Suprapubic skin (tissue), 4 donors: ENCODE results near the gene NAT9. TPM values are rescaled to one million over a fixed set of nuclear protein-coding genes. Genes with fewer than 3 reads are reported as not detected.

Experiments used
- DNase-seq, 2 donors: peaks; one replicate each; pipeline ENCODE4 v3.0.0-alpha.2; 2019; ENCODE audit warnings: low spot score in 2 of 2
- H3K27ac ChIP-seq: fragments of 200-600 bp; sonication (generic); one replicate; pipeline ENCODE4 v1.5.1; 2019
- H3K27me3 ChIP-seq: fragments of 200-600 bp; sonication (generic); one replicate; pipeline ENCODE4 v1.5.1; 2019
- H3K36me3 ChIP-seq: fragments of 200-600 bp; sonication (generic); one replicate; pipeline ENCODE4 v1.5.1; 2019
- H3K4me1 ChIP-seq: fragments of 200-600 bp; sonication (generic); one replicate; pipeline ENCODE4 v1.5.1; 2019
- H3K4me3 ChIP-seq: fragments of 200-600 bp; sonication (generic); one replicate; pipeline ENCODE4 v1.5.1; 2019; ENCODE audit warnings: mild to moderate bottlenecking
- H3K9me3 ChIP-seq: fragments of 200-600 bp; sonication (generic); one replicate; pipeline ENCODE4 v1.5.1; 2019
- CTCF ChIP-seq, 2 donors: fragments of 200-600 bp in 1 of 2; fragments of 450-650 bp in 1 of 2; sonication (generic) in 1 of 2; IDR thresholded peaks; one replicate each; pipeline ENCODE4 v1.5.1; 2016 to 2019; ENCODE audit warnings: antibody characterized with exemption in 2 of 2, mild to moderate bottlenecking in 1 of 2, moderate library complexity in 1 of 2
- EP300 ChIP-seq: sonication (generic); formaldehyde crosslinking; IDR thresholded peaks from one replicate; pipeline ENCODE4 v1.6.1; 2017; ENCODE audit warnings: antibody characterized with exemption
- POLR2A ChIP-seq, 2 donors: fragments of 450-650 bp; IDR thresholded peaks; one replicate each; pipeline ENCODE4 v1.6.1; 2017; ENCODE audit warnings: antibody characterized with exemption in 2 of 2, mild to moderate bottlenecking in 2 of 2, moderate library complexity in 2 of 2
- POLR2AphosphoS5 ChIP-seq, 3 donors: sonication (generic); formaldehyde crosslinking; IDR thresholded peaks; one replicate each; pipeline ENCODE4 v1.6.1; 2017; ENCODE audit warnings: antibody characterized with exemption in 3 of 3
- WGBS: methylation state at CpG from one replicate; pipeline ENCODE4 v1.1.5; 2018; 5-methylcytosine and 5-hydroxymethylcytosine counted together
- total RNA-seq, 4 donors: library from RNA; depleted of rRNA; stranded (reverse); fragments of >200 nt; gene quantifications; one replicate each; pipeline ENCODE4 v1.1.0, GENCODE V29; 2016

Gene NAT9
- total RNA-seq, 4 donors from 2014 or later = 21.0 to 32.7 (median 24.4) TPM

GRCh38 chr17:74796211-74796610 lies 20.1 kb upstream of the NAT9 start:
- Histone ChIP-seq H3K4me1 (peaks cover 2% of the 10 kb centered on the region), H3K36me3 (peaks cover 84% of the 10 kb centered on the region), H3K27me3 (no peaks in the 10 kb centered on the region), H3K9me3 (no peaks in the 10 kb centered on the region), H3K4me3 (no peak overlapping the region), H3K27ac (no peak overlapping the region)
- TF ChIP-seq CTCF (IDR thresholded peaks at IDR 0.05) (no peak), POLR2AphosphoS5 (IDR thresholded peaks at IDR 0.05) (no peak), POLR2A (IDR thresholded peaks at IDR 0.05) (no peak), EP300 (no peak)
- no peak for DNase-seq
- WGBS = 87% methylated on average over 4 of the region's 4 CpGs

DNA sequence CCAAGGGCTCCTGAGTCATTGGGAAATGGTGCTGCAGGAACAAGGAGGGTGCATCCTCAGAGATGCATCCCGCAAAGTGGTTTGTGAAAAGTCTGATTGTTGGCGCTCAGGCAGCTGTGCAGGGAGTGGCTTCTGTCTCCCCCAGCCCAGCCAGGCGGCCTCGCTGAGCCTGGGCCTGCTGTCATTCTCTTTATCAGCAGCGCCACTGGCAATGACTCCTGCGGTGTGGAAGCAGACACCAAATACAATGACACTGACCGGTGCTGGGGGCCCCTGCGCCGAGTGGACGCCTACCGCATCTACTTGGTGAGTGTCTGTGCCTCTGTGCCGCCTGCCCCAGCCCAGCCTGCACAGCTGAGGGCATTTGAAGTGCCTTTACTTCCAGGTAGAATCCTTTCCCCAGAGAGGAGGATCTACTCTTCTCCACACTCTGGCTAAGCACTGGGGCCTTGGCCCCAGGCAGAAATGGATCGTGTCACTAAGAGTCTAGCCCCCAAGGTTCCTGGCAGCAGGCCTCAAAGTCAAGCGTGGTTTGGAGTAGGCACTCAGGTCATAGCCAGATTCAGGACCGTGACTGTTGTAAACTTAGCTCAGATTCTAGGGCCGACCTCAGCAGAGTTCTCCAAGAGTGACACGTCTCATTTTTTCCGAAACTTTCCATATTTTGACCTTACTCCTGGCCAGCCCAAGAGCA lies 19.3 kb upstream of the NAT9 start:
- WGBS = 93% methylated on average over 9 of the region's 18 CpGs
- H3K9me3 ChIP-seq = no peaks in the 10 kb centered on the region
- no peak for DNase-seq
- H3K4me1 ChIP-seq = peaks cover 6% of the 10 kb centered on the region
- H3K27me3 ChIP-seq = no peaks in the 10 kb centered on the region
- no peak overlapping the region for H3K27ac ChIP-seq
- H3K4me3 ChIP-seq = no peak overlapping the region
- H3K36me3 ChIP-seq = peaks cover 80% of the 10 kb centered on the region
- TF ChIP-seq POLR2A (IDR thresholded peaks at IDR 0.05) (no peak), POLR2AphosphoS5 (IDR thresholded peaks at IDR 0.05) (no peak), EP300 (no peak), CTCF (IDR thresholded peaks at IDR 0.05) (no peak)

GRCh38 chr17:74792586-74793105 lies 16.5 kb upstream of the NAT9 start:
- Histone ChIP-seq H3K4me3 (no peak overlapping the region), H3K27ac (no peak overlapping the region), H3K27me3 (no peaks in the 10 kb centered on the region), H3K9me3 (no peaks in the 10 kb centered on the region), H3K36me3 (peaks cover 65% of the 10 kb centered on the region), H3K4me1 (peaks cover 6% of the 10 kb centered on the region)
- TF ChIP-seq POLR2AphosphoS5 (IDR thresholded peaks at IDR 0.05) = no peak
- no peak for TF ChIP-seq EP300
- no peak for TF ChIP-seq POLR2A (IDR thresholded peaks at IDR 0.05)
- TF ChIP-seq CTCF (IDR thresholded peaks at IDR 0.05) = no peak
- WGBS = 91% methylated on average over 12 of the region's 12 CpGs
- no peak for DNase-seq

DNA sequence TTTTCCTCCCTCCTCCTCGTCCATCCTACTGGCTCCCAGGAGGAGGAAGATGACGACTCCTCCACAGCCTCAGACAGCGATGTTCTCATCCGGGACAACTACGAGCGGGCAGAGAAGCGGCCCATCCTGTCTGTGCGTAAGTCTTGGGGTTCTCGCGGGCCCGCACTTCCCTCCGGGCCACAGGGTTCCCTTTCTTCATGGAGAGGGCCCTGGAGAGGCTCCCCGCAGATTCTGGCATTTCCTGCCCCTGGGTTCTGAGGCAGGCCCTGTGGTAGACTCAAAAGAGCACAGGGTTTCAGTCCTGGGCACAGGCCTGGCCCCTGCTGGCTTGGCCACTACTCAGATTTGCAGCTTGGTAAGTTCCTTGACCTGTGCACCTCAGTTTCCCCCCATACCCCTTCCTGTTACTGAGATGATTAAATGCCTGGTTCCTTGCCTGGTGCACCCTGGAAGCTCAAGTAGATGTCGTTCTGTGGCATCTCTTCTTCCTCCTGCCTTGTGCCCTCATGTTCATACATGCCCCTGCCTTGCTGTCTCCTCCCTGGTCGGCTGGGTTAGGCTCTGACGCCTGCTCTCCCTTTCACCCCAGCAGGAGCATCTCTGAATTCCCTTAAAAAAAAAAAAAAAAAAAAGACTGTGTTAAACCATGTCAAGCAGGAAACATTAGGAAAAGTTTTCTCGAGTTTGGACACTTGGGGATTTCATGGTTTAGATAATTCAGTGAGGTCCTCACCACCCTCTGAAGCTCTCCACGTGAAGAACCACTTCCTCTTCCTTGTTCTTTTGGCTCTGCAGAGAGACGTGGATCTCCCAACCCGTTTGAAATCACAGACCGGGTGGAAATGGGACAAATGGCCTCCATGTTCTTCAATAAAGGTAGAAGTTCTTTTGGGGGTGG lies 14.3 kb upstream of the NAT9 start:
- Histone ChIP-seq H3K4me3 (no peak overlapping the region), H3K27ac (no peak overlapping the region), H3K27me3 (no peaks in the 10 kb centered on the region), H3K36me3 (peaks cover 46% of the 10 kb centered on the region), H3K4me1 (peaks cover 7% of the 10 kb centered on the region), H3K9me3 (no peaks in the 10 kb centered on the region)
- no peak for TF ChIP-seq EP300
- TF ChIP-seq POLR2AphosphoS5 (IDR thresholded peaks at IDR 0.05) = no peak
- TF ChIP-seq CTCF (IDR thresholded peaks at IDR 0.05) = no peak
- no peak for TF ChIP-seq POLR2A (IDR thresholded peaks at IDR 0.05)
- 83% methylated on average over 18 of the region's 21 CpGs for WGBS
- DNase-seq = no peak
